ENCODE data around the gene MARS1.
"Not testable (repeated sequence)": the region's sequence is repeated elsewhere in the genome, so short reads cannot be mapped to it uniquely, and the experiment has no call there.

Gene MARS1

DNA sequence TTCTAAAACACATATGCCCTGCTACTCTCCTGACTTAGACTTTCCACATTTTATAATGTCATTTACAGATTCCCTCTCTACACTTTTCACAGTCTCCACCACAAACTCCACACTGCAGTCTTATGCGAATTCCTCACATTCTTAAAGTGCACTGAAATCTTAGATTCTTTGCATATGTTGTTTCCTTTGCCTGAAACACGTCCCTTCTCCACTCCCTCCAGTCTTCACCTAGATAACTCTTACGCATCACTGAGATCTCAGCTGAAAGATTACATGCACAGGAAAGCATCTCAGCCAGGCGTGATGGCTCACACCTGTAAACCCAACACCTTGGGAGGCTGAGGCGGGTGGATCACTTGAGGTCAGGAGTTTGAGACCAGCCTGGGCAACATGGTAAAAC, 4.4 kb upstream of the MARS1 start:
- TF ChIP-seq GATA1 (IDR thresholded peaks at IDR 0.05; ENCODE audit: low read depth, low read length): no peak
- TF ChIP-seq POLR2A (IDR thresholded peaks at IDR 0.05; ENCODE audit: low read length): no peak
- no peak for DNase-seq

- no peak for TF ChIP-seq GATA1 (IDR thresholded peaks at IDR 0.05; ENCODE audit: low read depth, low read length)
- no peak for TF ChIP-seq POLR2A (IDR thresholded peaks at IDR 0.05; ENCODE audit: low read length)
- no peak for DNase-seq
Observed at GRCh38 chr12:57485695-57486094, 2.2 kb upstream of the MARS1 start.

- no peak for TF ChIP-seq GATA1 (IDR thresholded peaks at IDR 0.05; ENCODE audit: low read depth, low read length)
- no peak for TF ChIP-seq POLR2A (IDR thresholded peaks at IDR 0.05; ENCODE audit: low read length)
- no peak for DNase-seq
Observed at GRCh38 chr12:57487055-57487596, 742 bp upstream of the MARS1 start.

DNA sequence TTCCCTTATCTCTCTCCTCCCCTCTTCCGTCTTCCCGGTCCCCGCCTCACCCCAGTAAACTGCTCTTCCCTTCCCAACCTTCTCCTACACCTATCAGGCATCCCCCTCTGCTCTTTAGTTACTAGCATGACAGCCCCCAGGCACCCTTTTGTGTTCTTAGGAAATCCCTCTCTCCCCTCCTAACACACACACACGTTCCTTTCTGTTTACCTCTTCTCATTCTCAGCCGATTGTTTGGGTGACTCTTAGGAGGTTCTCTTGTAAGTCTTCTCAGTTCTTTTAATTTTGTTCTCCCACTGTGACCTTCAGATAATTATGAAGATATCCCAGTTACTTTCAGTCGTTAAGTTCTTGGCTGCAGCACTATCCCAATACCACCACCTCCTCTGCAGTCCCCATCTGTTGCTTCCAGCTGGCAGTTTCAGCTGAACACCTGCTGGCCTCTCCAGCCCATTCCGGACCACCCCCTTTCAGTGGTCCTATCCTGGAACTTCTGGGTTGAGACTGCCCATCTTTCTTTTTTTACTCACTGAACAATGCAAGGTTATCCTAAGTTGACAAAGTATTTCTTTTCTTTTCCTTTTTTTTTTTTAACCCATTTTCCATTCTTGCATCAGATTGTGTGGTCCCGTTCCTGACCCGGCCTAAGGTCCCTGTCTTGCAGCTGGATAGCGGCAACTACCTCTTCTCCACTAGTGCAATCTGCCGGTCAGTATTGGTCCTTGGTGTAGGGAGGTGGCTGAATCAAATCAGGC, 711 bp downstream of the MARS1 start:
- peak; percentile 70 to 72 for DNase-seq
- no peak for TF ChIP-seq GATA1 (IDR thresholded peaks at IDR 0.05; ENCODE audit: low read depth, low read length)

- DNase-seq: no peak
- TF ChIP-seq GATA1 (IDR thresholded peaks at IDR 0.05; ENCODE audit: low read depth, low read length): no peak
- TF ChIP-seq POLR2A (IDR thresholded peaks at IDR 0.05; ENCODE audit: low read length): no peak
Observed at GRCh38 chr12:57489157-57489641, 1.3 kb downstream of the MARS1 start.

- no peak for TF ChIP-seq GATA1 (IDR thresholded peaks at IDR 0.05; ENCODE audit: low read depth, low read length)
- no peak for DNase-seq
Observed at GRCh38 chr12:57490126-57490525, 2.3 kb downstream of the MARS1 start.

DNA sequence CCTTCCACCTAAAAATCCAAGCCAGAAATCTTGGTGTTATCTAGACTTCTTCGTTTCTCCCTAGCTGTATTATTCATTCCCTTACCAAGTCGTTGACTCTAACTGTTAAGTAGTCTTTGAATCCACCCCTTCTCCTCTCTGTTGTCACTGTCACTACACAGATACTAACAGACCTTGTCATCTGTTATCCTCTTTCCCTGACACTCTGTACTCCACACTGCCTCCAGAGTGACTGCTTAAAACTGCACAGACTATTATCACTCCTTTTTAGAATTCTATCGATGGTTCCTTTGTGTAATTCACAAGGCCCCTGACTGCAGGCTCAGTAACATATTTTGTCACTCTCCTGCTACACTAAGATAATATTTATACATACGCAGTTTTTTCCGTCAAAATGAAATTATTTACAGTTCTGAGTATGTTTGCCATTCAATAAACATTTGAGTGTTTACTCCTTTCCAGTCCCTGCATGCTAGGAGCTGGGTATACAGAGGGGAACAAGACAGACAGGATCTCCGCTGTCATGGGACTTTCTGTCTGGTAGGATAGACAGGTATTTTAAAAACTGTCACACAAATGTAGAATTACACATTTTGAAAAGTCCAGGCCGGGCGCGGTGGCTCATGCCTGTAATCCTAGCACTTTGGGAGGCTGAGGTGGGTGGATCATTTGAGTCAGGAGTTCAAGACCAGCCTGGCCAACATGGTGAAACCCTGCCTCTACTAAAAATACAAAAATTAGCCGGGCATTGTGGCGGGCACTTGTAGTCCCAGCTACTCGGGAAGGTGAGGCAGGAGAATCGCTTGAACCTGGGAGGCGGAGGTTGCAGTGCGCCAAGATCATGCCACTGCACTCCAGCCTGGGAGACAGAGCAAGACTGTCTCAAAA, 3.8 kb downstream of the MARS1 start:
- DNase-seq: peak; percentile 58 to 68
- TF ChIP-seq GATA1 (IDR thresholded peaks at IDR 0.05; ENCODE audit: low read depth, low read length): no peak
- no peak for TF ChIP-seq POLR2A (IDR thresholded peaks at IDR 0.05; ENCODE audit: low read length)

DNA sequence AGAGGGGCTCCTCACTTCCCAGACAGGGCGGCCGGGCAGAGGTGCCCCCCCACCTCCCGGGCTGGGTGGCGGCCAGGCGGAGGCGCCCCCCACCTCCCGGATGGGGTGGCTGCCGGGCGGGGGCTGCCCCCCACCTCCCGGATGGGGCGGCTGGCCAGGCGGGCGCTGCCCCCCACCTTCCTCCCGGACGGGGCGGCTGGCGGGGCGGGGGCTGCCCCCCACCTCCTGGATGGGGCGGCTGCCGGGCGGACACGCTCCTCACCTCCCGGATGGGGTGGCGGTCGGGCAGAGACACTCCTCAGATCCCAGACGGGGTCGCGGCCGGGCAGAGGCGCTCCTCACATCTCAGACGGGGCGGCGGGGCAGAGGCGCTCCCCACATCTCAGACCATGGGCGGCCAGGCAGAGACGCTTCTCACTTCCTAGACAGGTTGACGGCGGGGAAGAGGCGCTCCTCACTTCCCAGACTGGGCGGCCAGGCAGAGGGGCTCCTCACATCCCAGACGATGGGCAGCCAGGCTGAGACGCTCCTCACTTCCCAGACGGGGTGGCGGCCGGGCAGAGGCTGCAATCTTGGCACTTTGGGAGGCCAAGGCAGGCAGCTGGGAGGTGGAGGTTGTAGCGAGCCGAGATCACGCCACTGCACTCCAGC, 7.3 kb downstream of the MARS1 start:
- DNase-seq: not testable (repeated sequence)

DNA sequence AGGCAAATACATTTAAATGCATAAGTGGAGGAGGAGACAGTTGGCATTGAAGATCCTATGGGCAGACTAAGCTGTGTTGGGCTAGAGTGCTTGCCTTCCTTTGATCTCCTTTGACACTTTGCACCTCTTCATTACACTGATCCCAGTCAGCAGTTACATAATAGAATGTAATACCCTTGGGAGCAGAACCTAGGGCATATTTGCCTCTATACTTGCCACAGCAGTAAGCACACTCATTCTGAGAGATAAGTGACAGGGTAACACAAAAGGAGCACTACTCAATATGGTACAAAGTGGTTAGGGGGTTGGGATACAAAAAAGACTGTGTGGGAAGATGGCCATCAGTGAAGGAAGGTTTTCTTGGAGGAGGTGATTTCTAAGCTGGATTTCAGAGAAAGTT, 9.0 kb downstream of the MARS1 start:
- no peak for DNase-seq
- TF ChIP-seq GATA1 (IDR thresholded peaks at IDR 0.05; ENCODE audit: low read depth, low read length): no peak
- no peak for TF ChIP-seq POLR2A (IDR thresholded peaks at IDR 0.05; ENCODE audit: low read length)

DNA sequence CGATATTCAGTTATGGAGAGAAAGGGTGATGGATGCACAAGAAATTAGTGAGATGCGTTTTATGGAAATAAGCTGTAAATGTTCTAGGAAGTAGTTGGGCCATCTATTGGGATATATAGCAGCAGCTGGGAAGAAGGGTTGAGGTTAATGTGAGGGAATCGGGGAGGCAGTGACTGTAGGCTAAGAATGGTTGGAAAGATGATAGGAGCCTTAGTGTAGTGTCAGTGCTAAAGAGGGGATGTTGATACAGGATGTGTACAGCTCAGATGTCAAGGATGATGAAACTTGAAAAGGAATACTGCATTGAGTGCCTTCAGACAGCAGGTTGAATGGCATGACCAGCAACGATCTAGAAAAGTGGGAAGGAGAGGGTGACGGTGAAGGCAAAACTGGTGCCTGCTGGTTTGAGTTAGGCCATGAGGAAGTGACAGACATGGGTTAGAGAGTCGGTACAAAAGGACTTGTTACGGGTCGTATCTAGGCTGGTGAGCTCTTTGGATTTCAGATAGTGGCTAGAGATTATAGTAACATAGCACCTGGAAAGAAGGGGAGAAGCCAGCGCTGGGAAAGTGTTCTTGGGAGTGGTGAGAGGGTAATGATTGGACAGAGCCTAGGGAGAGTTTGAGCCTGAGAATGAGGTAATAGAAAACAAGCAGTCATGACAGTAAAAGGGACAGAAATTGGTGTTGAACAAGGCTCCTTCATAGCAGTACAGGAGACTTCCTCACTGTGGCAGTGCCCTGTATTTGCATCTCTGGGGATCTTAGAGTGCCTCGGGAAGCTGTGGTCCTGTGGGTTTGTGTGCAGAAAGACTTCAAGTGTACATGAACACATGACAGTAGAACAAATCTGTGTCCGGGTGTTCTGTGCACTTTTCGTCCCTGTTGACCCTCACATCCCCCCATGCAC, 9.6 kb downstream of the MARS1 start:
- TF ChIP-seq POLR2A (IDR thresholded peaks at IDR 0.05; ENCODE audit: low read length) (no peak), GATA1 (IDR thresholded peaks at IDR 0.05; ENCODE audit: low read depth, low read length) (no peak)

GRCh38 chr12:57498132-57498502, 10.2 kb downstream of the MARS1 start:
- TF ChIP-seq POLR2A (IDR thresholded peaks at IDR 0.05; ENCODE audit: low read length): no peak
- TF ChIP-seq GATA1 (IDR thresholded peaks at IDR 0.05; ENCODE audit: low read depth, low read length): no peak

More for the DNA sequence above, 9.6 kb downstream of the MARS1 start:
- DNase-seq: no peak

GRCh38 chr12:57498571-57498970, 10.7 kb downstream of the MARS1 start:
- DNase-seq: no peak

More at GRCh38 chr12:57498132-57498502, 10.2 kb downstream of the MARS1 start:
- no peak for DNase-seq

GRCh38 chr12:57500213-57500612, 12.3 kb downstream of the MARS1 start:
- TF ChIP-seq GATA1 (IDR thresholded peaks at IDR 0.05; ENCODE audit: low read depth, low read length): no peak
- no peak for TF ChIP-seq POLR2A (IDR thresholded peaks at IDR 0.05; ENCODE audit: low read length)
- DNase-seq: no peak

More at GRCh38 chr12:57498571-57498970, 10.7 kb downstream of the MARS1 start:
- TF ChIP-seq GATA1 (IDR thresholded peaks at IDR 0.05; ENCODE audit: low read depth, low read length) (no peak), POLR2A (IDR thresholded peaks at IDR 0.05; ENCODE audit: low read length) (no peak)

GRCh38 chr12:57502311-57502969, 14.6 kb downstream of the MARS1 start:
- not testable (repeated sequence) for DNase-seq

- DNase-seq: not testable (repeated sequence)
Observed at GRCh38 chr12:57506541-57506940, 18.7 kb downstream of the MARS1 start.

- DNase-seq: not testable (repeated sequence)
Observed at GRCh38 chr12:57507796-57508195, 19.9 kb downstream of the MARS1 start.

Data from erythroblast (primary cell).